Urothelium cell line (cell line): Measurements from ENCODE around the gene UHRF1.
"Not testable (repeated sequence)": the region's sequence is repeated elsewhere in the genome, so short reads cannot be mapped to it uniquely, and the experiment has no call there.

Source experiments
- DNase-seq: peaks from one replicate; pipeline ENCODE4 v3.0.0; 2011; ENCODE audit warnings: low spot score, mixed read lengths
- FAIRE-seq: peaks from 2 replicates; lab custom pipeline; 2011; peaks lifted over from hg19 to GRCh38; lab: Jason Lieb, UNC

Gene UHRF1

GRCh38 chr19:4930664-4931063 is 21.4 kb downstream of the UHRF1 start:
- FAIRE-seq (no peak), DNase-seq (no peak)

GRCh38 chr19:4932711-4933110 is 23.4 kb downstream of the UHRF1 start:
- FAIRE-seq (no peak), DNase-seq (no peak)

GRCh38 chr19:4933528-4933927 is 24.2 kb downstream of the UHRF1 start:
- DNase-seq (no peak), FAIRE-seq (no peak)

- FAIRE-seq = no peak
- DNase-seq = no peak
These were observed 26.1 kb downstream of the UHRF1 start for GRCh38 chr19:4935444-4935843.

GRCh38 chr19:4937060-4937459 is 27.8 kb downstream of the UHRF1 start:
- no peak for FAIRE-seq
- DNase-seq = no peak

GRCh38 chr19:4938461-4938860 is 29.2 kb downstream of the UHRF1 start:
- not testable (repeated sequence) for FAIRE-seq, DNase-seq

GRCh38 chr19:4939466-4939865 is 30.2 kb downstream of the UHRF1 start:
- no peak for FAIRE-seq
- no peak for DNase-seq

- not testable (repeated sequence) for DNase-seq, FAIRE-seq
These were observed 32.4 kb downstream of the UHRF1 start for GRCh38 chr19:4941638-4942169.

- DNase-seq = not testable (repeated sequence)
- peak; percentile 70 for FAIRE-seq
These were observed 41.3 kb downstream of the UHRF1 start for GRCh38 chr19:4950650-4951049.

- no peak for FAIRE-seq
These were observed 42.4 kb downstream of the UHRF1 start for GRCh38 chr19:4951656-4952055.

GRCh38 chr19:4952945-4953344 is 43.6 kb downstream of the UHRF1 start:
- FAIRE-seq (no peak), DNase-seq (no peak)

More at GRCh38 chr19:4951656-4952055, 42.4 kb downstream of the UHRF1 start:
- no peak for DNase-seq

GRCh38 chr19:4954320-4955149 is 45.2 kb downstream of the UHRF1 start:
- not testable (repeated sequence) for DNase-seq, FAIRE-seq

- DNase-seq (no peak), FAIRE-seq (no peak)
These were observed 46.0 kb downstream of the UHRF1 start for GRCh38 chr19:4955274-4955673.

- DNase-seq = no peak
- no peak for FAIRE-seq
These were observed 48.7 kb downstream of the UHRF1 start for GRCh38 chr19:4957981-4958380.

GRCh38 chr19:4962085-4962619 is 52.9 kb downstream of the UHRF1 start:
- no peak for FAIRE-seq
- DNase-seq = no peak

- FAIRE-seq (no peak), DNase-seq (no peak)
These were observed 55.8 kb downstream of the UHRF1 start for GRCh38 chr19:4965061-4965460.

GRCh38 chr19:4966591-4966990 is 57.3 kb downstream of the UHRF1 start:
- DNase-seq (no peak), FAIRE-seq (no peak)

- no peak for DNase-seq
- no peak for FAIRE-seq
These were observed 58.6 kb downstream of the UHRF1 start for GRCh38 chr19:4967738-4968461.

GRCh38 chr19:4968462-4969291 is 59.4 kb downstream of the UHRF1 start, which contains the start of gene KDM4B:
Gene KDM4B, plus strand, starts transcription at chr19:4969113. Its CDS starts 63,778 bp downstream, at chr19:5032891.
- FAIRE-seq = no peak
- DNase-seq = peak; percentile 97

GRCh38 chr19:4969292-4969771 is 60.0 kb downstream of the UHRF1 start:
- DNase-seq (no peak), FAIRE-seq (no peak)
